GM19099 (cell line): Measurements from ENCODE around the gene PLXDC2.

ENCODE experiments used
- POLR2A ChIP-seq: IDR thresholded peaks from 3 replicates; pipeline ENCODE4 v1.6.1; 2011; ENCODE audit warnings: low read depth; ENCODE audit not compliant: insufficient read length; ENCODE audit errors: extremely low read depth

Gene PLXDC2

GRCh38 chr10:20041931-20042330, 225.7 kb downstream of the PLXDC2 start:
- TF ChIP-seq POLR2A, result no peak

GRCh38 chr10:20048161-20048560, 231.9 kb downstream of the PLXDC2 start:
- TF ChIP-seq POLR2A, result no peak

GRCh38 chr10:20058135-20058534, 241.9 kb downstream of the PLXDC2 start:
- TF ChIP-seq POLR2A, result no peak

DNA sequence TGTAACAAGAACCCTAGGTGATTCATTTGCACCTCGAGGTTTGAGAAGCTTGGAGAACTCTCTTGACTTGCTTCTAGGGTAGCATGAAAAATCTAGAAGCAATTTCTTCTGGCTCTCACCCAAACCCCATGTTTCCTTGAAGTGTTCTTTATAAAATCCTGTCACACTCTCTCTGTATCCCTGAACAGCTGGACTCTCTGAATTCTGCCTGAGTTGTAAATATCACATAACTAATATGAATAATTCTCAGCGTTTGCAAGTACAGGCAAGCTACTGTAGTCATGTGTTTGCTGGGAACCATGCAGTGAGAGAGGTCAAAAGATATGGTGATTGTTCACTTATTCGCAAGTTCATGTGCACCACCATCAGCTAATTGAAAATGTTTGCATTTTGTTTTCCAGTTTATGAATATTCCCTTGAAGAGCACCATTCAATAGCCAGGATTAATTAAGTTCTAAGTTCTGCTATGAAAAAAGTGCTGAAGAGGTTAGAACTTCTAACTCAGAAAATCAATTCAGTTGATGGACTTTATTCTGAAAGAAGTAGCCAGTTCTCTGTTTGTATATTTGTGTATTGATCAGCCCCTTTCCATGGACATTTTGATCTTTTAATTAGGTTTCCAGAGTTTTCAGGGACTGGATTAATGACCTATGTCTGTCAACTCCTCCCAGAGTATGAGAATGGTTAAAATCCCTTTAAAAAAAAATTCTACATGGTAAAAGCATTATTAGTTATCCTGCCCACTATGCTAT, 243.0 kb downstream of the PLXDC2 start:
- no peak for TF ChIP-seq POLR2A

DNA sequence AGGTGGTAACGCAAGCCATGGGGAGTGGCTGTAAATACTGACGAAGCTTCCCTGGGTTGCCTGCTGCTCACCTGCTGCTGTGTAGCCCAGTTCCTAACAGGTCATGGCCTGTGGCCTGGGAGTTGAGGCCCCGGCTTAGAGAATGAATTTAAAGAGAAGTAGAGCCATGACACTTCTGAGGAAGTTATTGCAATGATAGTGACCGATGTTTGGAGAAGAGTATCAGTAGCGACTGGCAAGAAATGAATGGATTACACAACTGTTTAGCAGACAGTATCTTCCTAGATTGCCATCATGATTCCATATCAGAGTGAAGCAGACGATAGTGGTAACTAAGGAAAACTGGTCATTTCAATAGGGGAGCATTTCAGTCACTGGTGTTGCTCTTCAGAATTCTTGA, 249.6 kb downstream of the PLXDC2 start:
- TF ChIP-seq POLR2A, result no peak

- TF ChIP-seq POLR2A, result no peak
These were observed 256.9 kb downstream of the PLXDC2 start for GRCh38 chr10:20073167-20073566.

DNA sequence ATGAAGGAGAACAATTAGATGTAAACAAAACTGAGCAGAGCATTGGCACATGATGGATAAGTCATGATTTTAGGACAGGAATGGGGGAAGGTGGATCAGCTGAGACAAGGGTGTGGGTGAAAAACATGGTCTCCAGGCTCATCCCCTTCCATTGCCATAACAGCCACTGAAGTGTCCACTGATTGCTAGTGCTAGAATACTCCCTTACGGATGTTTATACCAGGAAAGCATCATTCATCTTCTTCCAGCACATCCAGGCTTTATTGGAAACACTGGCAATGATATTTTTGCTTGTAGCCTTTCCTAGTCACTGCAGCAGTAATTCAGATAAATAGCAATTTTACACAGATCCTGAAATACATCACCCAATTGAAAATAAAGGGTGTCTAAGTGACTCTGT, 259.5 kb downstream of the PLXDC2 start:
- TF ChIP-seq POLR2A, result no peak

GRCh38 chr10:20084451-20084850, 268.2 kb downstream of the PLXDC2 start:
- TF ChIP-seq POLR2A, result no peak

DNA sequence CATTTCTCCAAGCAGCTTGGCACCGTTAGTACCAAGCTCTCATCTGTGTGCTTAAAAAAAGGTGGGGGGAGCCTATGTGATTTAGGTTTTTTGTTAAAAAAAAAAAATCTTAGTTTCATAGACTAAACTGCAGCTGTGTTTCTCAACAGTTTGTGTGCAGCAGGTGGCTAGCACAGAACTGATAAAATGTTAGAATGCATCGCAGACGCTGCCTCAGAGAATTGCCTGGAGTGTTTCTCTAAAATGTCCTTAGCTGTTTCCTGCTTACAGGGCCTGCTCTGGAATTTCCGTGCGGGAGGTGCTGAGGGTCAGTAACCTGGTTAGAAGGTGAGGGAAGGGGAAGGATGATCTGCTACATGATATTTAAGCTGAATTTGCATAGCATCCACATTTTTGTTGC, 268.9 kb downstream of the PLXDC2 start:
- no peak for TF ChIP-seq POLR2A

- no peak for TF ChIP-seq POLR2A
These were observed 271.1 kb downstream of the PLXDC2 start for GRCh38 chr10:20087353-20087752.

- TF ChIP-seq POLR2A, result no peak
These were observed 271.9 kb downstream of the PLXDC2 start for GRCh38 chr10:20088061-20088701.

DNA sequence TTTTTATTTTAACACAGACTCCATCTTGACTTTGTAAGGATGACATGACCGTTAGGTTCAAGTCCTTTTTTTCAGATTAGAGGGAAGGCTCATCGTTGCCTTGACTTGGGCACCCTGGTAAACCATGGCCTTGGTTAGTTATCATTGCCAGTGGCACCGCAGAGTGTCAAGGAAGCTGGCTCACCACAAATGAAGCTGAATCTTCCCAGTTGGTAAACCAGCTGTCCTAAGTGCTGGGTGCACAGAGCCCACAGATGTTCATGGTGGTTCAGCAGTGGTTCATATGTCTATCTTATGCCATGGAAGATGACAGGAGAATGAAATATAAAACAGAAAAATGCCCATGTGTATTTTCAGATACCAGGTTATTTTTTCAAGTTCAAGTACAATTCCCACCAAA, 273.6 kb downstream of the PLXDC2 start:
- TF ChIP-seq POLR2A, result no peak

GRCh38 chr10:20090831-20091230, 274.6 kb downstream of the PLXDC2 start:
- no peak for TF ChIP-seq POLR2A

DNA sequence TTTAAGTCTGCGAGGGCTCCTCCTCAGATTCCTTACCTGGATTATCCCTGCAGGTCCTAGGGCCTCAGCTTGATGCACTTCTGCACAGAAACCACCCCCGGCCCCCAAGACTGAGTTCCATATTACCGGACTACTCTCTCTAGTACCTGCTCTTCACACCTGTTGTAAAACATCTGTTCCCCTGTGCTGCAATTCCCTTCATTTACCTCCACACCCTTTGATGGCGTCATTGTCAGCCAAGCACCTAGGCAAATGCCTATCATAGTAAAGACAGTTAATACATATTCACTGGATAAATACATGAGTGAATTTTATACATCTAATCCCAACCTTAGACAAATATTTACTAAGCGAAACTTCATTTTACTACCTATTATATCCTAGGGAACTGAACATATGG, 275.5 kb downstream of the PLXDC2 start:
- TF ChIP-seq POLR2A, result no peak

GRCh38 chr10:20093600-20093999, 277.4 kb downstream of the PLXDC2 start:
- no peak for TF ChIP-seq POLR2A

GRCh38 chr10:20094226-20094976, 278.2 kb downstream of the PLXDC2 start:
- TF ChIP-seq POLR2A, result no peak
